HG03469 (cell line): ENCODE data around the gene TRRAP.
"Not testable (repeated sequence)": the region's sequence is repeated elsewhere in the genome, so short reads cannot be mapped to it uniquely, and the experiment has no call there.

ENCODE experiments used
- ATAC-seq: cut with Tn5 transposase; IDR thresholded peaks from one replicate; pipeline ENCODE4 v1.9.1; 2021; ENCODE audit warnings: mild to moderate bottlenecking, moderate library complexity, moderate number of reproducible peaks; ENCODE audit not compliant: unreplicated experiment

The TRRAP gene

GRCh38 chr7:99040104-99040958 is 162.0 kb downstream of the TRRAP start:
- ATAC-seq, result no peak

- ATAC-seq, result no peak
Observed at GRCh38 chr7:99041526-99041925, 163.2 kb downstream of the TRRAP start.

- no peak for ATAC-seq
Observed at GRCh38 chr7:99042957-99043356, 164.6 kb downstream of the TRRAP start.

GRCh38 chr7:99044858-99045257 is 166.5 kb downstream of the TRRAP start:
- not testable (repeated sequence) for ATAC-seq

GRCh38 chr7:99046262-99046661 is 167.9 kb downstream of the TRRAP start:
- not testable (repeated sequence) for ATAC-seq

GRCh38 chr7:99046722-99047121 is 168.4 kb downstream of the TRRAP start:
- no peak for ATAC-seq

- ATAC-seq, result no peak
Observed at GRCh38 chr7:99047526-99048077, 169.3 kb downstream of the TRRAP start.

- no peak for ATAC-seq
Observed at GRCh38 chr7:99050971-99051370, 172.6 kb downstream of the TRRAP start.

- ATAC-seq, result no peak
Observed at GRCh38 chr7:99054781-99055180, 176.4 kb downstream of the TRRAP start.

- ATAC-seq, result no peak
Observed at GRCh38 chr7:99061001-99061776, 182.9 kb downstream of the TRRAP start.
